CD4-positive, alpha-beta T cell treated with Interleukin-6 for 4 hours (primary cell): ENCODE results near the gene ASTN2.

ENCODE experiments used
- DNase-seq: peaks from one replicate; pipeline ENCODE4 v3.0.0-alpha.2; 2020; ENCODE audit warnings: mixed read lengths

The ASTN2 gene

DNA sequence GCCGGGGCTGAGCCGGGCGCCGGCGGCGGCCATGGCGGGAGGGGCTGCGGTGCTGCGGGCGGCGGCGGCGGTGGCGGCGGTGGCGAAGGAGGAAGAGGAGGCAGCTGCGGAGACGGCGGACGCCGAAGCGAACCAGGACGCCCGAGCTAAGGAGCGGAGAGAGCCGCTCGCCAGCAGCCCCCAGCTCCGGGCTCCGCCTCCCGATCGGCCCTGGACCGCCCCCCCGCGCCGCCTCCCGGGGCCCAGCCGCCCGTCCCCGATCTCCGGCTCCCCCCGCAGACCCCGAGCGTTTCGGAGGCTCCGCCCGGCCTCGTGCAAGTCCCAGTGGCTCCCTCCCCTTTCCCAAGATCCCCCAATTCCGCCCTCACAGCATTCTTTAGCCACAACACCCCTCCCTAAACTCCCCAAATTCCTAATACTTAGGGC lies at the start of gene ASTN2:
Gene ASTN2, minus strand, starts transcription at position 152 of the 426 bp plus-strand sequence. Its CDS starts 119 bp downstream, at position 33.
- no peak for DNase-seq

- DNase-seq: no peak
Observed at GRCh38 chr9:117462861-117463260, 48.0 kb upstream of the ASTN2 start.

- DNase-seq: no peak
Observed at GRCh38 chr9:117461386-117461785, 46.5 kb upstream of the ASTN2 start.

- DNase-seq: no peak
Observed at GRCh38 chr9:117460743-117461142, 45.9 kb upstream of the ASTN2 start.

GRCh38 chr9:117459913-117460312 lies 45.1 kb upstream of the ASTN2 start:
- no peak for DNase-seq

DNA sequence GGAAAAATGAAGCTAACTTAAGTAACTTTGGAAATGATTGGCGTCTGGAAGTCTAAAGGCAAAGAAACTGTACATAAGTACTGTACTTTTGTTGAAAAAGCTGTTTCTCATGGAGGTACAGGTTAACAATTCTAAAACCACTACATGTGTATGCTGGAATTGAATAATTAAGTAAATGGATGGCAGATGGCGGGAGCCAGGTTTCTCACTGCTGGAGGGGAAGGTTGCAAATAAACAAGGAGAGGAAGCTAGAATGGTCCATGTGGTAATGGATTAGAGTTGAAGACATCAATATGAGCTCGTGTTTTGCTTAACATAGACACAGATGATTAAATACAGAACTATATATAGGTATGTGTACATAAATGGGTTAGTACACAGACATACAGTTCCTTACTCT lies 43.2 kb upstream of the ASTN2 start:
- no peak for DNase-seq

DNA sequence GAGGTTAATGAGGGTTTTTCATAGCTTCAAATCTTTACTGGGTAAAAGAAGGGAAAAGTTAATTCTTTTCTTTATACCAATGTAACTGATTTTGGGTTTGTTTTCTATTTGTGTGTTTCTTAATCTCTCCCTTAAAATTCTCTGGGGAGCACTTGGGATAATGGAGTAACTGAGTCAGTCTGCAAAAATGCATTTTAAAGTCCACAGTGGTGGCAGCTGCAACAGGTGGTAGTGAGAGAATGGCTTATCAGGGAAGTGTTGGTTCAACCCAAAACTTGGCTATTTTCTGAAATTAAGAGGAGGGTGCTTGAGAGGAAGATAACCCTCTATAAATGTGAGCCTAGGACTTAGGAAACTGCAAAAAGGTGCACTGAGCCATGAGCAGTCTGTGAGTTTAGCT lies 39.9 kb upstream of the ASTN2 start:
- DNase-seq: no peak

- DNase-seq: no peak
Observed at GRCh38 chr9:117453737-117454136, 38.9 kb upstream of the ASTN2 start.

DNA sequence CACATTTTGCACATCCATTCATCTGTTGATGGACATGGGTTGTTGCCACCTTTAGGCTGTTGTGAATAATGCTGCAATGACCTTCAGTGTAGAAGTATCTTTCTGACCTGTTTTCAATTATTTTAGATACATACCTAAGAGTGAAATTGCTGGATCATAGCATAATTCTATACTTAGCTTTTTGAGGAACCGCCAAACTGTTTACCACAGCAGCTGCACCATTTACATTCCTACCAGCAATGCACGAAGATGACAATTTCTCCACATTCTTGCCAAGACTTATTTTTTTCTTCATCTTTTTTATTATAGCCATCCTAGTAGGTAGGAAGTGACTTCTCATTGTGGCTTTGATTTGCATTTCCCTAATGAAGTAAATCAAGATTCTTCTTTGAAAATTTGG lies 36.5 kb upstream of the ASTN2 start:
- no peak for DNase-seq

GRCh38 chr9:117448066-117448465 lies 33.2 kb upstream of the ASTN2 start:
- no peak for DNase-seq

- DNase-seq: no peak
Observed at GRCh38 chr9:117445631-117446030, 30.8 kb upstream of the ASTN2 start.

DNA sequence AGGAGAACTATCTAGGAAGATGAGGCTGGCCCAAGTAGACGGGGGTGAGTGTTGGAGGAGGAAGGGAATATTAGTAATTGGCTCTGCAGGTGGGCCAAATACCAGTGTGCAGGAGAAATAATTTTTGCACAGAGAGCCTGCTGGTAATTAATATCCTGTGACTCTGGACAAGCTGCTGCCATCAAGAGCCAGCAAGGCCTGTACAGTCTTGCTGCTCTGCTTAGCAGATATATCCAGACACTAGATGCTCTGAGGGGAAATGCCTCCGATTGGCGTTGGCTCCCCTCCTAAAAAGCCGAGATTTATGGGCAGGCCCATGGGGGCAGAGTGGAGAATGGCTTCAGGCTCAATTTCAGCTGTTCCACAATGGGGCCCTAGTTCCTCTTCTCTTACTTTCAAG lies 29.6 kb upstream of the ASTN2 start:
- no peak for DNase-seq

GRCh38 chr9:117437283-117437682 lies 22.4 kb upstream of the ASTN2 start:
- DNase-seq: no peak

- no peak for DNase-seq
Observed at GRCh38 chr9:117435630-117436261, 20.9 kb upstream of the ASTN2 start.

DNA sequence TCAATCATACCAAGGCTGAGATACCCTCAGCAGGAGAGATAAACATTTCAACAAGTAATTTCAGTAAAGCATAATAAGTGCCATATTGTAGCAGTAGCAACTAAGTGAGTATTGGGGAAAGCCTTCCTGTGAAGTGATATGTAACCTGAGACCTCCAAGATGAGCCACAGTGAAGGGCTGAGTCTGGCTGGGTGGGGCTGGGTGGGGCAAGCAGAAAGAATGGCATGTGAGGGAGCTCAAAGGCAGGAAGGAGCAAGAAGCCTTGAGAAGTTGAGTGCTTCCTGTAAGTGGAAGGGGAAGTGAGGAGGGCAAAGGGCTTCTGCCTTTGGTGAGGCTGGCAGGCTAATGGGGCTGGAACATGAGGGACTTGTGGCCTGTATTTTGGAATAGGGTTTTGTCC lies 19.7 kb upstream of the ASTN2 start:
- DNase-seq: no peak

- no peak for DNase-seq
Observed at GRCh38 chr9:117430813-117431212, 16.0 kb upstream of the ASTN2 start.

- no peak for DNase-seq
Observed at GRCh38 chr9:117427357-117427913, 12.6 kb upstream of the ASTN2 start.

DNA sequence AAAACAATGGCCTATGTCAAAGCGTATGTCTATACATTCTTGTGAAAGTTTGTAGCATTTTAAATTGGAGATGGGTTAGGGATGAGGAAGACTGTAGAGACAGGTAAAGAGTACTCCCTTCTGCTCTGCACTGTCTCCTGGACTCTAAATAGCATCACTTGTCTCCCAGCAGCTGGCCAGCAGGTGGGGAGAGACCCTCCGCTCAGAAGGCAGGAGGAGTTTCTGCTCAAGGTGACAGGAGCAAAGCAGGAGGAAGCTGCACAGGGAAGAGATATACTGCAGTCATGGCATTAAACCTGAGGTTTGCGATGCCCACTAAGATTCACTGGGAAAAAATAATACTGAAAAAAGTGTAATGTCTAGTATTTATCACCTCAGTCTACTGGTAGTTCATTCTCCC lies 10.7 kb upstream of the ASTN2 start:
- DNase-seq: no peak

GRCh38 chr9:117424291-117424690 lies 9.4 kb upstream of the ASTN2 start:
- no peak for DNase-seq

DNA sequence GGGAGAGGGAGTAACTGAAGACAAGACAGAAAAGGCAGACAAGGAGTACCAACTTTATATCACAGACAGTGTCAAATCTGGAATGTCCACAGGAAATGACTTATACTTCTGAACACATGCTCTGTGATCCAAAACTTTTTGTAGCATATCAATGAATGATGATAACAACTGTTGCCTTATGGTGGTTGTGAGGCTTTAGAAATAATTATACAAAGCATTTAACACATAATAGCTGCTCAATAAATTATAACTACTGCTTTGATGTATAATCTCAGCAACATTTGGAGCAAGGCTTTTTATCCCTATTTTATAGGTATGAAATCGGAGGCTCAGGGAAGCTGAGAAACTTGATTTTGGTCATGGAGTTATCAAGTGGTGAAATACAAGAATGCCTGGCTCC lies 3.3 kb upstream of the ASTN2 start:
- no peak for DNase-seq

DNA sequence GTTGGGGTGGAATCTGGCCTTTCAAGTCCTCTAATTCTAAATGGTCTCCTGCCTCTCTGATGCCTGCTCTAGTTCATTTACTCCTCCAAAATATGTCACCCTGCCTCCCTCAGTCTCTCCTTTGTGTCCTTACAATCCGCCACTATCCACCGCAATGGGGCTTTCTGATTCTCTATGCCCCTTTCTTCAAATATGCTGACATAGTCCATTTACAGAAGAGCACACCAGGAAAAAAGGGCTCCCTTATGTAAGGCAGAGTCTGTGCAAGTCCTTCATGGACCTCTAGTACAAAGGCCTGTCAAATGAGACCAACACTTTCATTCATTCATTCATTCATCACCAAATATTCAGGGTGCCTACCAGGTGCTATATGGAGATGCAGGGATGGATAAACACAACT lies 2.0 kb upstream of the ASTN2 start:
- DNase-seq: no peak

DNA sequence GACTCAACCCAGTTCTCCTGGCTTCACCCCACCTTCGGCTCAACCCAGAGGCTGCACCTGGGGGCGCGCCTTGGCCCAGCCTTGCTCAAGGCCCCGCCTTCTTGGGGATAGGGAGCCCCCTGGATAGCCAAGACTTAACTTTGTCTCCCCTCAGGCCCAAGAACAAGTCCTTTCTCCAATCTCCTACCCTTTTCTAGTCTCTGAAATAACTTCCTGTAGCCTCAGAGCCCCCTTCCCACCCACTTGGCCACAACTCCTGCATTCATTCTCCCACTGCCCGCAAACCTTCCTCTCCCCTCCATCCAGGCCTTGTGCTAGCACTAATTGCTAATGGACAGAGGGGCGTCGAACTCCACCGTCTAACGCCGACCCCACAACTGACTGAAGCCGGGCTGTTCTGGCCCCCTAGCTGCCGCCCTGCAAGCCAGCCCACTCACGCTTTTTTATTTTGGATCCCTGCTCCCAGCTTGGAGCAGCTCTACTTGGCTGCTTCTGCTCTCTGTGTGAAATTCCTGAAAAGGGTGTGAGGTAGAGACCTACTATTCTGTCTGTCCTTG lies 579 bp upstream of the ASTN2 start:
- DNase-seq: no peak

- DNase-seq: no peak
Observed at GRCh38 chr9:117414220-117414905, 494 bp downstream of the ASTN2 start.
